Mesenchymal stem cell (in vitro differentiated cells and primary cell): ENCODE results near the gene DOCK3.

Source experiments
- DNase-seq: peaks from one replicate; pipeline ENCODE4 v3.0.0-alpha.2; 2013
- H2AFZ ChIP-seq: one replicate; pipeline ENCODE4 v1.6.1; 2013; ENCODE audit warnings: low read depth, mild to moderate bottlenecking, control low read depth, inconsistent platforms, low read length, moderate library complexity
- H2AK5ac ChIP-seq: 2 replicates; pipeline ENCODE4 v1.6.1; 2013; ENCODE audit warnings: low read length, moderate library complexity, mild to moderate bottlenecking, inconsistent platforms; ENCODE audit not compliant: severe bottlenecking
- H2BK120ac ChIP-seq: one replicate; pipeline ENCODE4 v1.6.1; 2013; ENCODE audit warnings: low read depth, mild to moderate bottlenecking, inconsistent platforms, low read length, moderate library complexity
- H2BK12ac ChIP-seq, 2 experiments: one replicate each; pipeline ENCODE4 v1.6.1; 2013; ENCODE audit warnings: inconsistent platforms in 2 of 2, low read length in 2 of 2, mild to moderate bottlenecking in 2 of 2, moderate library complexity in 2 of 2, control low read depth in 1 of 2
- H2BK15ac ChIP-seq: one replicate; pipeline ENCODE4 v1.6.1; 2013; ENCODE audit warnings: mild to moderate bottlenecking, low read depth, inconsistent platforms; ENCODE audit not compliant: poor library complexity, severe bottlenecking
- H2BK5ac ChIP-seq: 2 replicates; pipeline ENCODE4 v1.6.1; 2013; ENCODE audit warnings: low read depth, mild to moderate bottlenecking, low read length, control low read depth, inconsistent platforms; ENCODE audit not compliant: poor library complexity, severe bottlenecking
- H3K14ac ChIP-seq, 2 experiments: one replicate each; pipeline ENCODE4 v1.6.1; 2013; ENCODE audit warnings: inconsistent platforms in 2 of 2, low read length in 2 of 2, control low read depth in 1 of 2, mild to moderate bottlenecking in 1 of 2, moderate library complexity in 1 of 2
- H3K18ac ChIP-seq, 2 experiments: one replicate each; pipeline ENCODE4 v1.6.1; 2013; ENCODE audit warnings: inconsistent platforms in 2 of 2, low read length in 2 of 2, control low read depth in 1 of 2, low read depth in 1 of 2, mild to moderate bottlenecking in 1 of 2
- H3K23ac ChIP-seq, 2 experiments: one replicate each; pipeline ENCODE4 v1.6.1; 2013; ENCODE audit warnings: inconsistent platforms in 2 of 2, low read length in 2 of 2, mild to moderate bottlenecking in 2 of 2, moderate library complexity in 2 of 2, control low read depth in 1 of 2
- H3K27ac ChIP-seq: 2 replicates; pipeline ENCODE4 v1.5.1; 2013; ENCODE audit warnings: mild to moderate bottlenecking, moderate library complexity, low read length, control low read depth, inconsistent platforms; ENCODE audit not compliant: poor library complexity, severe bottlenecking
- H3K27me3 ChIP-seq, 2 experiments: 2 replicates each; pipeline versions ENCODE4 v1.6.1 to v1.7.0; 2013; ENCODE audit warnings: low read length in 2 of 2, mild to moderate bottlenecking in 2 of 2, moderate library complexity in 2 of 2, control low read depth in 1 of 2, inconsistent platforms in 1 of 2; ENCODE audit not compliant: control insufficient read depth in 1 of 2, insufficient read depth in 1 of 2
- H3K36me3 ChIP-seq, 2 experiments: 2 replicates each; pipeline versions ENCODE4 v1.6.1 to v1.7.0; 2013; ENCODE audit warnings: low read length in 2 of 2, control low read depth in 1 of 2, inconsistent platforms in 1 of 2, low read depth in 1 of 2, mild to moderate bottlenecking in 1 of 2; ENCODE audit not compliant: insufficient read depth in 2 of 2, control insufficient read depth in 1 of 2
- H3K4ac ChIP-seq, 2 experiments: one replicate each; pipeline ENCODE4 v1.6.1; 2013; ENCODE audit warnings: inconsistent platforms in 2 of 2, low read length in 2 of 2, mild to moderate bottlenecking in 2 of 2, moderate library complexity in 2 of 2, control low read depth in 1 of 2, low read depth in 1 of 2
- H3K4me1 ChIP-seq: 2 replicates; pipeline ENCODE4 v1.6.1; 2013; ENCODE audit warnings: low read depth, low read length, control low read depth; ENCODE audit not compliant: control insufficient read depth, insufficient read depth
- H3K4me2 ChIP-seq: 2 replicates; pipeline ENCODE4 v1.6.1; 2013; ENCODE audit warnings: low read length, mild to moderate bottlenecking, inconsistent platforms; ENCODE audit not compliant: poor library complexity, severe bottlenecking
- H3K4me3 ChIP-seq, 2 experiments: 2 replicates each; pipeline versions ENCODE4 v1.5.1 to v1.7.0; 2013; ENCODE audit warnings: low read length in 2 of 2, mild to moderate bottlenecking in 2 of 2, control low read depth in 1 of 2, low read depth in 1 of 2; ENCODE audit not compliant: insufficient read depth in 1 of 2
- H3K79me1 ChIP-seq: replicated peaks from 2 replicates; pipeline ENCODE4 v1.6.1; 2013; ENCODE audit warnings: mild to moderate bottlenecking, control low read depth, low read length, inconsistent platforms; ENCODE audit not compliant: poor library complexity, severe bottlenecking
- H3K9ac ChIP-seq: 2 replicates; pipeline ENCODE4 v1.7.0; 2013; ENCODE audit warnings: mild to moderate bottlenecking, low read length, moderate library complexity
- H3K9me3 ChIP-seq: 2 replicates; pipeline ENCODE4 v1.7.0; 2013; ENCODE audit warnings: mild to moderate bottlenecking, low read length; ENCODE audit not compliant: control insufficient read depth
- H4K8ac ChIP-seq: one replicate; pipeline ENCODE4 v1.6.1; 2013; ENCODE audit warnings: inconsistent platforms, mild to moderate bottlenecking, low read length, moderate library complexity
- H4K91ac ChIP-seq: one replicate; pipeline ENCODE4 v1.6.1; 2013; ENCODE audit warnings: mild to moderate bottlenecking, low read length, inconsistent platforms
- WGBS: methylation state at CpG from one replicate; pipeline ENCODE4 v1.1.7; 2013; ENCODE audit warnings: mixed read lengths; 5-methylcytosine and 5-hydroxymethylcytosine counted together

Gene DOCK3

GRCh38 chr3:51099794-51100535 lies 425.2 kb downstream of the DOCK3 start:
- WGBS = 76% methylated on average over 2 of the region's 3 CpGs
- peak; percentile 46 for DNase-seq

GRCh38 chr3:51100536-51100851 lies 425.8 kb downstream of the DOCK3 start:
- Histone ChIP-seq H3K27me3 (no peaks in the 10 kb centered on the region), H2BK12ac (no peak overlapping the region), H2AK5ac (no peak overlapping the region), H3K14ac (no peak overlapping the region), H2BK5ac (no peak overlapping the region), H3K27ac (no peak overlapping the region), H3K18ac (no peak overlapping the region), H2BK120ac (no peak overlapping the region), H4K8ac (no peak overlapping the region), H3K9me3 (no peaks in the 10 kb centered on the region), H3K36me3 (no peaks in the 10 kb centered on the region), H3K9ac (no peak overlapping the region), H2AFZ (no peak overlapping the region), H4K91ac (no peak overlapping the region), H3K79me1 (no peaks in the 10 kb centered on the region), H3K23ac (no peak overlapping the region), H3K4me1 (no peaks in the 10 kb centered on the region), H3K4ac (no peak overlapping the region), H3K4me3 (no peak overlapping the region), H3K4me2 (no peak overlapping the region), H2BK15ac (no peak overlapping the region)
- no peak for DNase-seq
- WGBS = no CpG with 5 or more reads among the region's 1 CpG

More at GRCh38 chr3:51099794-51100535, 425.2 kb downstream of the DOCK3 start:
- Histone ChIP-seq H3K36me3 (no peaks in the 10 kb centered on the region), H2BK15ac (no peak overlapping the region), H3K79me1 (no peaks in the 10 kb centered on the region), H3K4me3 (no peak overlapping the region), H3K18ac (no peak overlapping the region), H4K91ac (no peak overlapping the region), H3K4me1 (no peaks in the 10 kb centered on the region), H2BK12ac (no peak overlapping the region), H2BK120ac (no peak overlapping the region), H3K23ac (no peak overlapping the region), H2AK5ac (no peak overlapping the region), H3K4me2 (no peak overlapping the region), H4K8ac (no peak overlapping the region), H2AFZ (no peak overlapping the region), H3K9me3 (no peaks in the 10 kb centered on the region), H3K14ac (no peak overlapping the region), H3K9ac (no peak overlapping the region), H3K4ac (no peak overlapping the region), H3K27me3 (no peaks in the 10 kb centered on the region), H2BK5ac (no peak overlapping the region), H3K27ac (no peak overlapping the region)

- no CpG with 5 or more reads among the region's 1 CpG for WGBS
- no peak overlapping the region for H3K4me2 ChIP-seq
- H3K4me3 ChIP-seq = no peak overlapping the region
- no peak overlapping the region for H4K8ac ChIP-seq
- no peak overlapping the region for H3K23ac ChIP-seq
- H3K4ac ChIP-seq = no peak overlapping the region
- no peak overlapping the region for H2AFZ ChIP-seq
- no peak overlapping the region for H2BK12ac ChIP-seq
- H2AK5ac ChIP-seq = no peak overlapping the region
- H2BK15ac ChIP-seq = no peak overlapping the region
- H3K18ac ChIP-seq = no peak overlapping the region
- H3K4me1 ChIP-seq = no peaks in the 10 kb centered on the region
- no peak overlapping the region for H4K91ac ChIP-seq
- no peak overlapping the region for H2BK5ac ChIP-seq
- H3K14ac ChIP-seq = no peak overlapping the region
- H3K79me1 ChIP-seq = no peaks in the 10 kb centered on the region
- no peaks in the 10 kb centered on the region for H3K36me3 ChIP-seq
- no peak for DNase-seq
- no peaks in the 10 kb centered on the region for H3K9me3 ChIP-seq
- H3K27me3 ChIP-seq = no peaks in the 10 kb centered on the region
- no peak overlapping the region for H3K9ac ChIP-seq
- no peak overlapping the region for H3K27ac ChIP-seq
- H2BK120ac ChIP-seq = no peak overlapping the region
Observed at GRCh38 chr3:51102396-51102795, 427.7 kb downstream of the DOCK3 start.

- no peak overlapping the region for H4K91ac ChIP-seq
- no peak overlapping the region for H2AK5ac ChIP-seq
- H3K79me1 ChIP-seq = no peaks in the 10 kb centered on the region
Observed at GRCh38 chr3:51106242-51106876, 431.6 kb downstream of the DOCK3 start.

More at GRCh38 chr3:51106242-51106876, 431.6 kb downstream of the DOCK3 start:
- DNase-seq = no peak
- no peak overlapping the region for H3K18ac ChIP-seq
- no peaks in the 10 kb centered on the region for H3K27me3 ChIP-seq
- H2BK12ac ChIP-seq = no peak overlapping the region
- H2BK5ac ChIP-seq = no peak overlapping the region
- H3K4ac ChIP-seq = no peak overlapping the region
- no peaks in the 10 kb centered on the region for H3K36me3 ChIP-seq
- H3K4me3 ChIP-seq = no peak overlapping the region
- 86% methylated on average over 9 of the region's 9 CpGs for WGBS
- H3K9me3 ChIP-seq = peaks cover 11% of the 10 kb centered on the region
- H3K23ac ChIP-seq = no peak overlapping the region
- H4K8ac ChIP-seq = peak overlapping the region; percentile 24
- H3K27ac ChIP-seq = no peak overlapping the region
- H3K4me2 ChIP-seq = no peak overlapping the region
- H2BK120ac ChIP-seq = no peak overlapping the region
- H3K14ac ChIP-seq = no peak overlapping the region
- H3K9ac ChIP-seq = no peak overlapping the region
- H3K4me1 ChIP-seq = no peaks in the 10 kb centered on the region
- no peak overlapping the region for H2AFZ ChIP-seq
- H2BK15ac ChIP-seq = no peak overlapping the region
